Measurements from ENCODE around the gene CHST9. TPM values are rescaled to one million over a fixed set of nuclear protein-coding genes. Genes with fewer than 3 reads are reported as not detected.

Gene CHST9
- polyA plus RNA-seq, 1 donor (not counting 4 experiments of a cell fraction or from before 2014, with no cell fraction given), result 0.07 TPM

DNA sequence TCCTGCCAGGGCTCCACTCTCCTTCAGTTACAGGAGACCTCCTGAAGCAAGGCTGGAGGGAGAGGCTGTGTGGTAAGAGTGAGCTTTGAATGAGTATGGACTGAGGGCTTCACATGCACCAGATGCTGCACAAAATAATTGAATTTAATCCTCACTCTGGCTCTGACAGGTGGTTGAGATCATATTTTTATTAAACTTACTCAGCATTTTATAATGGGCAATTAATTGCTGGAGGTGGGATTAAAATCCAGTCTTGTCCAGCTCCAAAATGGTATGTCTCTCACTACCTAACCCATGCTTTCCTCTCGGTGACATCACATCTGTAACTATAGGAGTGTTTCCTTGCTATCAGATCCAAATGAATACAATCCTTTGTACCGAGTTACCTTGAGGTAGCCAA lies 253.4 kb downstream of the CHST9 start:
- Histone ChIP-seq H2AFZ (ENCODE audit: control insufficient read depth, low read length) (no peak overlapping the region), H3K36me3 (ENCODE audit: control insufficient read depth in 2 of 2, extremely low read depth in 1 of 2, insufficient read depth in 2 of 2, low read length in 2 of 2) (no peaks in the 10 kb centered on the region), H3K79me2 (ENCODE audit: control insufficient read depth, insufficient read depth, low read length) (no peaks in the 10 kb centered on the region), H3K9ac (ENCODE audit: control insufficient read depth, extremely low read depth, insufficient read depth, low read length) (no peak overlapping the region), H3K27me3 (ENCODE audit: control insufficient read depth, extremely low read depth, insufficient read depth, low read length) (no peaks in the 10 kb centered on the region), H3K27ac (ENCODE audit: control insufficient read depth, insufficient read depth, low read length) (no peak overlapping the region), H3K9me3 (ENCODE audit: control insufficient read depth, low read depth, low read length) (no peaks in the 10 kb centered on the region), H3K9me1 (ENCODE audit: control insufficient read depth, extremely low read depth, insufficient read depth, low read length) (no peaks in the 10 kb centered on the region), H3K4me3 (ENCODE audit: control insufficient read depth in 2 of 3, extremely low read depth in 1 of 3, insufficient read depth in 2 of 3, low read depth in 1 of 3, low read length in 3 of 3) (no peak overlapping the region), H4K20me1 (ENCODE audit: control insufficient read depth, extremely low read depth, insufficient read depth, low read length) (no peaks in the 10 kb centered on the region), H3K4me1 (ENCODE audit: control insufficient read depth, extremely low read depth, insufficient read depth, low read length) (no peaks in the 10 kb centered on the region), H3K4me2 (ENCODE audit: control insufficient read depth, extremely low read depth, insufficient read depth, low read depth, low read length) (no peak overlapping the region)
- FAIRE-seq (no peak), DNase-seq (ENCODE audit: low read depth, low spot score) (no peak)
- TF ChIP-seq, protein P1, sequence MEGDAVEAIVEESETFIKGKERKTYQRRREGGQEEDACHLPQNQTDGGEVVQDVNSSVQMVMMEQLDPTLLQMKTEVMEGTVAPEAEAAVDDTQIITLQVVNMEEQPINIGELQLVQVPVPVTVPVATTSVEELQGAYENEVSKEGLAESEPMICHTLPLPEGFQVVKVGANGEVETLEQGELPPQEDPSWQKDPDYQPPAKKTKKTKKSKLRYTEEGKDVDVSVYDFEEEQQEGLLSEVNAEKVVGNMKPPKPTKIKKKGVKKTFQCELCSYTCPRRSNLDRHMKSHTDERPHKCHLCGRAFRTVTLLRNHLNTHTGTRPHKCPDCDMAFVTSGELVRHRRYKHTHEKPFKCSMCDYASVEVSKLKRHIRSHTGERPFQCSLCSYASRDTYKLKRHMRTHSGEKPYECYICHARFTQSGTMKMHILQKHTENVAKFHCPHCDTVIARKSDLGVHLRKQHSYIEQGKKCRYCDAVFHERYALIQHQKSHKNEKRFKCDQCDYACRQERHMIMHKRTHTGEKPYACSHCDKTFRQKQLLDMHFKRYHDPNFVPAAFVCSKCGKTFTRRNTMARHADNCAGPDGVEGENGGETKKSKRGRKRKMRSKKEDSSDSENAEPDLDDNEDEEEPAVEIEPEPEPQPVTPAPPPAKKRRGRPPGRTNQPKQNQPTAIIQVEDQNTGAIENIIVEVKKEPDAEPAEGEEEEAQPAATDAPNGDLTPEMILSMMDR (optimal IDR thresholded peaks at IDR 0.05 in 1 of 3, IDR thresholded peaks at IDR 0.05 in 1 of 3, conservative IDR thresholded peaks at IDR 0.05 in 1 of 3; ENCODE audit: extremely low read depth in 1 of 3, insufficient read depth in 2 of 3, low read length in 3 of 3), result no peak
- TF ChIP-seq EZH2 (IDR thresholded peaks at IDR 0.05; ENCODE audit: low read length), result no peak
- dilution Hi-C loops (cut with MboI; ENCODE audit: extremely low pct_ligation_motif_present, low sequenced_read_pairs), result no loop called here

DNA sequence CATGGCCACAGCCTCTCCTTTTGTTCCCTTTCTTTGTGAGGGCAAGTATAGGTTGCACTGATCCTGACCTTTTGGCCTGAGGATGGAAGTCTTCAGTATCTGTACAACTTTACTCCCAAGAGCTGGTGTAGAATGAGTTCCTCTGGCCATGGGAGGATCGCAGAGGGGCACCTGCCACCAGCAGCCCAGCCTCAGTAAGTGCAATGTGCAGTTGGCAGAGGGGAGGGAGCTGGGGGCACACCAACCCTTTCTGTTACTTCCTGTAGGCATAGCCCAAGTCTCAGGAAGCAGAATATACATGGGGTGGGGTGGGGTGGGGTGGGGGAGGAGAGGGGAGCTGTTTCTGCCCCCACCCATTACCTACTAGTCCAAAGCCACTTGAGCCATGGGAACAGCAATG lies 254.5 kb downstream of the CHST9 start:
- Histone ChIP-seq H3K4me2 (ENCODE audit: control insufficient read depth, extremely low read depth, insufficient read depth, low read depth, low read length) (no peak overlapping the region), H2AFZ (ENCODE audit: control insufficient read depth, low read length) (no peak overlapping the region), H4K20me1 (ENCODE audit: control insufficient read depth, extremely low read depth, insufficient read depth, low read length) (no peaks in the 10 kb centered on the region), H3K27ac (ENCODE audit: control insufficient read depth, insufficient read depth, low read length) (no peak overlapping the region), H3K9me3 (ENCODE audit: control insufficient read depth, low read depth, low read length) (no peaks in the 10 kb centered on the region), H3K9ac (ENCODE audit: control insufficient read depth, extremely low read depth, insufficient read depth, low read length) (no peak overlapping the region), H3K4me1 (ENCODE audit: control insufficient read depth, extremely low read depth, insufficient read depth, low read length) (no peaks in the 10 kb centered on the region), H3K36me3 (ENCODE audit: control insufficient read depth in 2 of 2, extremely low read depth in 1 of 2, insufficient read depth in 2 of 2, low read length in 2 of 2) (no peaks in the 10 kb centered on the region), H3K27me3 (ENCODE audit: control insufficient read depth, extremely low read depth, insufficient read depth, low read length) (no peaks in the 10 kb centered on the region), H3K9me1 (ENCODE audit: control insufficient read depth, extremely low read depth, insufficient read depth, low read length) (no peaks in the 10 kb centered on the region), H3K4me3 (ENCODE audit: control insufficient read depth in 2 of 3, extremely low read depth in 1 of 3, insufficient read depth in 2 of 3, low read depth in 1 of 3, low read length in 3 of 3) (no peak overlapping the region), H3K79me2 (ENCODE audit: control insufficient read depth, insufficient read depth, low read length) (no peaks in the 10 kb centered on the region)
- TF ChIP-seq, protein P1 (optimal IDR thresholded peaks at IDR 0.05 in 1 of 3, IDR thresholded peaks at IDR 0.05 in 1 of 3, conservative IDR thresholded peaks at IDR 0.05 in 1 of 3; ENCODE audit: extremely low read depth in 1 of 3, insufficient read depth in 2 of 3, low read length in 3 of 3), result no peak
- no peak for TF ChIP-seq EZH2 (IDR thresholded peaks at IDR 0.05; ENCODE audit: low read length)
- dilution Hi-C loops (cut with MboI; ENCODE audit: extremely low pct_ligation_motif_present, low sequenced_read_pairs), result no loop called here
- no peak for DNase-seq (ENCODE audit: low read depth, low spot score)
- FAIRE-seq, result no peak

Data from keratinocyte (primary cell).